B cell (primary cell): ENCODE results near the gene PEX14. TPM values are rescaled to one million over a fixed set of nuclear protein-coding genes. Genes with fewer than 3 reads are reported as not detected.

Experiments used
- ATAC-seq: fragments of 200-7000 bp; cut with Tn5 transposase; one replicate; pipeline ENCODE4 v1.10.0; 2021; ENCODE audit warnings: low read depth, mild to moderate bottlenecking, moderate number of reproducible peaks, moderate library complexity
- CTCF ChIA-PET: fragments of 350-600 bp; sonication (Branson Sonifier 250); formaldehyde crosslinking; loops from one replicate; lab custom pipeline; 2021; ENCODE audit warnings: antibody characterized with exemption, inconsistent platforms; lab: Charles Lee
- POLR2A ChIA-PET: fragments of 350-600 bp; sonication (Branson Sonifier 250); formaldehyde crosslinking; loops from one replicate; lab custom pipeline; 2021; ENCODE audit warnings: antibody characterized with exemption; lab: Charles Lee
- DNase-seq: peaks from one replicate; pipeline ENCODE4 v3.0.0; 2013
- H2AFZ ChIP-seq: 2 replicates; pipeline ENCODE4 v1.6.1; 2012; ENCODE audit warnings: mild to moderate bottlenecking, low read depth, low read length; ENCODE audit not compliant: insufficient read depth, poor library complexity, severe bottlenecking
- H3K27ac ChIP-seq, 2 donors: 1 replicate in 1 of 2; 2 replicates in 1 of 2; pipeline ENCODE4 v1.5.1; 2012 to 2013; ENCODE audit warnings: low read length in 2 of 2, mild to moderate bottlenecking in 2 of 2, moderate library complexity in 1 of 2
- H3K27me3 ChIP-seq, 4 experiments: fragments of 200-600 bp in 1 of 4; sonication (generic) in 1 of 4; replicated peaks in 1 of 4; 1 replicate in 2 of 4; 2 replicates in 2 of 4; pipeline versions ENCODE4 v1.6.1 to v1.7.0; 2013 to 2016; ENCODE audit warnings: low read length in 3 of 4, mild to moderate bottlenecking in 2 of 4, mixed read lengths in 1 of 4, moderate library complexity in 1 of 4; ENCODE audit not compliant: insufficient read depth in 4 of 4, control insufficient read depth in 3 of 4; ENCODE audit errors: control extremely low read depth in 1 of 4
- H3K36me3 ChIP-seq, 2 experiments: replicated peaks in 1 of 2; 1 replicate in 1 of 2; 2 replicates in 1 of 2; pipeline versions ENCODE4 v1.6.1 to v1.7.1; 2013; ENCODE audit warnings: low read length in 1 of 2; ENCODE audit not compliant: insufficient read depth in 2 of 2, control insufficient read depth in 1 of 2; ENCODE audit errors: control extremely low read depth in 1 of 2, extremely low read depth in 1 of 2
- H3K4me1 ChIP-seq, 2 donors: fragments of 200-600 bp in 1 of 2; sonication (generic) in 1 of 2; 1 replicate in 1 of 2; 2 replicates in 1 of 2; pipeline versions ENCODE4 v1.5.1 to v1.6.1; 2013 to 2017; ENCODE audit warnings: low read length in 2 of 2; ENCODE audit not compliant: control insufficient read depth in 2 of 2, insufficient read depth in 2 of 2
- H3K4me2 ChIP-seq: replicated peaks from 2 replicates; pipeline ENCODE3; 2012; ENCODE audit warnings: mild to moderate bottlenecking, low read depth, low read length; ENCODE audit not compliant: poor library complexity, severe bottlenecking
- H3K4me3 ChIP-seq, 5 experiments: fragments of 200-600 bp in 1 of 5; sonication (generic) in 1 of 5; 1 replicate in 3 of 5; 2 replicates in 2 of 5; pipeline versions ENCODE4 v1.5.1 to v1.7.0; 2011 to 2016; ENCODE audit warnings: low read length in 4 of 5, mild to moderate bottlenecking in 4 of 5, low read depth in 2 of 5, control low read depth in 1 of 5, moderate library complexity in 1 of 5; ENCODE audit not compliant: insufficient read depth in 1 of 5; ENCODE audit errors: control extremely low read depth in 1 of 5, extremely low read depth in 1 of 5
- H3K79me2 ChIP-seq: fragments of 200-600 bp; sonication (generic); one replicate; pipeline ENCODE4 v1.6.0; 2016; ENCODE audit warnings: low read length; ENCODE audit not compliant: control insufficient read depth, insufficient read depth
- H3K9ac ChIP-seq: fragments of 200-600 bp; sonication (generic); 2 replicates; pipeline ENCODE4 v1.6.1; 2017; ENCODE audit warnings: mild to moderate bottlenecking, low read length, moderate library complexity
- H3K9me3 ChIP-seq, 3 donors: one replicate each; pipeline versions ENCODE4 v1.6.1 to v1.7.1; 2013; ENCODE audit warnings: low read length in 2 of 3; ENCODE audit not compliant: control insufficient read depth in 2 of 3, insufficient read depth in 1 of 3; ENCODE audit errors: control extremely low read depth in 1 of 3
- H4K20me1 ChIP-seq: 2 replicates; pipeline ENCODE4 v1.6.0; 2012; ENCODE audit warnings: mild to moderate bottlenecking, low read length; ENCODE audit not compliant: insufficient read depth, control insufficient read depth, poor library complexity, severe bottlenecking
- H3K27ac Mint-ChIP-seq: one replicate; pipeline ENCODE4 v1.8.0; 2021; ENCODE audit warnings: mixed read lengths
- H3K27me3 Mint-ChIP-seq: one replicate; pipeline ENCODE4 v1.8.0; 2021; ENCODE audit warnings: mixed read lengths
- H3K4me1 Mint-ChIP-seq: one replicate; pipeline ENCODE4 v1.8.0; 2021; ENCODE audit warnings: mixed read lengths
- H3K4me3 Mint-ChIP-seq: one replicate; pipeline ENCODE4 v1.8.0; 2021; ENCODE audit warnings: mixed read lengths
- H3K9me3 Mint-ChIP-seq: one replicate; pipeline ENCODE4 v1.8.0; 2022; ENCODE audit warnings: mixed read lengths; ENCODE audit not compliant: insufficient read depth
- CTCF ChIP-seq: fragments of 200-600 bp; IDR thresholded peaks from one replicate; pipeline ENCODE4 v1.8.0; 2022; ENCODE audit warnings: antibody characterized with exemption, mild to moderate bottlenecking
- EZH2 ChIP-seq: IDR thresholded peaks from 2 replicates; pipeline ENCODE4 v1.6.1; 2012; ENCODE audit warnings: borderline replicate concordance, low read depth, mild to moderate bottlenecking, moderate library complexity, low read length; ENCODE audit not compliant: insufficient read depth, poor library complexity, severe bottlenecking
- WGBS: methylation state at CpG from one replicate; pipeline ENCODE4 v1.1.5; 2013; ENCODE audit warnings: missing lambda C conversion rate; ENCODE audit not compliant: insufficient coverage; 5-methylcytosine and 5-hydroxymethylcytosine counted together
- intact Hi-C: fragments of 100-400 bp; cut with micrococcal nuclease; formaldehyde crosslinking; loops from one replicate; pipeline ENCODE4 v1.10.0; 2022
- polyA plus RNA-seq: library from polyadenylated mRNA; depleted of rRNA; stranded (reverse); fragments of >200 nt; gene quantifications from 2 replicates; pipeline ENCODE4 v1.2.3, GENCODE V29; 2012
- total RNA-seq, 2 donors: library from RNA; stranded (reverse); fragments of 120-200 nt in 1 of 2; gene quantifications; 1 replicate in 1 of 2; 2 replicates in 1 of 2; pipeline versions ENCODE4 v1.2.3 to v1.2.4, GENCODE V29; 2013 to 2022

The PEX14 gene
- total and polyA plus RNA-seq, 2 donors (not counting 1 experiment from before 2014, with no cell fraction given): 14.1 to 19.3 TPM

GRCh38 chr1:10589074-10589473, 114.3 kb downstream of the PEX14 start:
- H3K27ac ChIP-seq: no peak overlapping the region
- intact Hi-C loops: no loop called here
- DNase-seq: no peak
- no peaks in the 10 kb centered on the region for H3K9me3 ChIP-seq
- 100% methylated on average over 2 of the region's 5 CpGs for WGBS
- H2AFZ ChIP-seq: no peak overlapping the region
- Mint-ChIP-seq H3K4me1 (no peaks in the 10 kb centered on the region), H3K4me3 (no peak overlapping the region), H3K9me3 (no peaks in the 10 kb centered on the region), H3K27ac (no peak overlapping the region), H3K27me3 (no peaks in the 10 kb centered on the region)
- no peaks in the 10 kb centered on the region for H3K79me2 ChIP-seq
- ChIA-PET CTCF (no interaction called here), POLR2A (no interaction called here)
- H3K27me3 ChIP-seq: no peaks in the 10 kb centered on the region
- no peak overlapping the region for H3K4me3 ChIP-seq
- H4K20me1 ChIP-seq: no peaks in the 10 kb centered on the region
- no peaks in the 10 kb centered on the region for H3K4me1 ChIP-seq
- H3K36me3 ChIP-seq: peaks cover 0 to 4% of the 10 kb centered on the region in 2 experiments
- H3K9ac ChIP-seq: no peak overlapping the region
- no peak overlapping the region for H3K4me2 ChIP-seq
- no peak for TF ChIP-seq CTCF
- TF ChIP-seq EZH2: no peak
- no peak for ATAC-seq

GRCh38 chr1:10591010-10591409, 116.3 kb downstream of the PEX14 start:
- Histone ChIP-seq H4K20me1 (peaks cover 3% of the 10 kb centered on the region), H3K36me3 (peaks cover 0 to 4% of the 10 kb centered on the region in 2 experiments), H3K4me1 (no peaks in the 10 kb centered on the region), H3K4me2 (no peak overlapping the region), H3K27ac (no peak overlapping the region), H3K79me2 (no peaks in the 10 kb centered on the region), H3K9me3 (no peaks in the 10 kb centered on the region), H2AFZ (no peak overlapping the region), H3K9ac (no peak overlapping the region), H3K27me3 (no peaks in the 10 kb centered on the region), H3K4me3 (no peak overlapping the region)
- intact Hi-C loops: no loop called here
- TF ChIP-seq CTCF: no peak
- TF ChIP-seq EZH2: no peak
- WGBS: no CpG with 5 or more reads among the region's 4 CpGs
- no peak for ATAC-seq
- Mint-ChIP-seq H3K4me3 (no peak overlapping the region), H3K4me1 (peaks cover 5% of the 10 kb centered on the region), H3K27me3 (no peaks in the 10 kb centered on the region), H3K9me3 (no peaks in the 10 kb centered on the region), H3K27ac (no peak overlapping the region)
- no peak for DNase-seq
- CTCF ChIA-PET: interaction anchor here (0.6 kb wide), 1 partner anchor 544 kb away, joined by 7 read pairs; no protein-coding TSS in a partner anchor
- POLR2A ChIA-PET: no interaction called here
